Measurements from ENCODE around the gene FAM161B.

Gene FAM161B

DNA sequence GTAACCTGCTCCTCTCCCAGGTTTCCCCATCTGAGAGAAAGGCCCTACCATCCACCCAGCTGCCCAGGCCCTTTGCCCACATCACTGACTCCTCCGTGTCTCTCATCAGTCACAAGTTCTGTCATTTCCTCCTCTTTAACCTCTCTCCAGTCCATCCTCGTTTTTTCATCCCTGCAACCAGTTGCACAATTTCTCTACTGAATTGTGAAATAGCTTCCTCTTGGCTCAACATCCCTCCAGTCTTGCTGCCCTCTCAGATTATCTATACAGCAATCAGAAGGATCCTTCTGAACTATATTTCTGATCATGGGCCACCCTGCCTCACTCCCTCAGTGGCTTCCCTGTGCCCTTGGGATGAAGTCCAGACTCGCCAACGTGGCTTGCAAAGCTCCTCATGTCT, 6.8 kb downstream of the FAM161B start:
- H3K27ac ChIP-seq (ENCODE audit: low read depth, low read length), result no peak overlapping the region
- H3K4me1 ChIP-seq (ENCODE audit: control insufficient read depth, low read length), result no peaks in the 10 kb centered on the region
- H3K4me2 ChIP-seq (ENCODE audit: low read length), result no peak overlapping the region
- no peaks in the 10 kb centered on the region for H3K27me3 ChIP-seq (ENCODE audit: control insufficient read depth, low read length)
- no peaks in the 10 kb centered on the region for H3K9me2 ChIP-seq (replicated peaks; ENCODE audit: control insufficient read depth, low read length)
- TF ChIP-seq, protein P1, sequence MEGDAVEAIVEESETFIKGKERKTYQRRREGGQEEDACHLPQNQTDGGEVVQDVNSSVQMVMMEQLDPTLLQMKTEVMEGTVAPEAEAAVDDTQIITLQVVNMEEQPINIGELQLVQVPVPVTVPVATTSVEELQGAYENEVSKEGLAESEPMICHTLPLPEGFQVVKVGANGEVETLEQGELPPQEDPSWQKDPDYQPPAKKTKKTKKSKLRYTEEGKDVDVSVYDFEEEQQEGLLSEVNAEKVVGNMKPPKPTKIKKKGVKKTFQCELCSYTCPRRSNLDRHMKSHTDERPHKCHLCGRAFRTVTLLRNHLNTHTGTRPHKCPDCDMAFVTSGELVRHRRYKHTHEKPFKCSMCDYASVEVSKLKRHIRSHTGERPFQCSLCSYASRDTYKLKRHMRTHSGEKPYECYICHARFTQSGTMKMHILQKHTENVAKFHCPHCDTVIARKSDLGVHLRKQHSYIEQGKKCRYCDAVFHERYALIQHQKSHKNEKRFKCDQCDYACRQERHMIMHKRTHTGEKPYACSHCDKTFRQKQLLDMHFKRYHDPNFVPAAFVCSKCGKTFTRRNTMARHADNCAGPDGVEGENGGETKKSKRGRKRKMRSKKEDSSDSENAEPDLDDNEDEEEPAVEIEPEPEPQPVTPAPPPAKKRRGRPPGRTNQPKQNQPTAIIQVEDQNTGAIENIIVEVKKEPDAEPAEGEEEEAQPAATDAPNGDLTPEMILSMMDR (IDR thresholded peaks at IDR 0.05; ENCODE audit: low read depth, low read length, poor library complexity, severe bottlenecking), result no peak
- no peak for TF ChIP-seq EZH2phosphoT487 (IDR thresholded peaks at IDR 0.05; ENCODE audit: borderline replicate concordance, low read length)
- no peak overlapping the region for H3K4me3 ChIP-seq (ENCODE audit: low read length)
- no peaks in the 10 kb centered on the region for H3F3A ChIP-seq (ENCODE audit: control insufficient read depth, insufficient read depth)
- H3K36me3 ChIP-seq (ENCODE audit: control insufficient read depth, low read length), result no peaks in the 10 kb centered on the region
- no peaks in the 10 kb centered on the region for H3K9me3 ChIP-seq (ENCODE audit: control insufficient read depth, insufficient read depth, low read length)
- H4K20me1 ChIP-seq (ENCODE audit: control insufficient read depth, insufficient read depth, low read depth, low read length), result no peaks in the 10 kb centered on the region
- H3K79me2 ChIP-seq (ENCODE audit: control insufficient read depth, low read length), result no peaks in the 10 kb centered on the region

- H3K27ac ChIP-seq (ENCODE audit: low read depth, low read length), result no peak overlapping the region
- no peaks in the 10 kb centered on the region for H3K4me1 ChIP-seq (ENCODE audit: control insufficient read depth, low read length)
- no peaks in the 10 kb centered on the region for H3K9me2 ChIP-seq (replicated peaks; ENCODE audit: control insufficient read depth, low read length)
- no peaks in the 10 kb centered on the region for H4K20me1 ChIP-seq (ENCODE audit: control insufficient read depth, insufficient read depth, low read depth, low read length)
- no peak for TF ChIP-seq EZH2phosphoT487 (IDR thresholded peaks at IDR 0.05; ENCODE audit: borderline replicate concordance, low read length)
- TF ChIP-seq, protein P1 (IDR thresholded peaks at IDR 0.05; ENCODE audit: low read depth, low read length, poor library complexity, severe bottlenecking), result no peak
- no peak overlapping the region for H3K4me3 ChIP-seq (ENCODE audit: low read length)
- H3K79me2 ChIP-seq (ENCODE audit: control insufficient read depth, low read length), result no peaks in the 10 kb centered on the region
- peaks cover 5% of the 10 kb centered on the region; the same call in 1 of the 2 replicates for H3F3A ChIP-seq (ENCODE audit: control insufficient read depth, insufficient read depth)
- no peaks in the 10 kb centered on the region for H3K27me3 ChIP-seq (ENCODE audit: control insufficient read depth, low read length)
- no peaks in the 10 kb centered on the region for H3K9me3 ChIP-seq (ENCODE audit: control insufficient read depth, insufficient read depth, low read length)
- no peaks in the 10 kb centered on the region for H3K36me3 ChIP-seq (ENCODE audit: control insufficient read depth, low read length)
- no peak overlapping the region for H3K4me2 ChIP-seq (ENCODE audit: low read length)
Observed at GRCh38 chr14:73942180-73942579, 7.7 kb downstream of the FAM161B start.

DNA sequence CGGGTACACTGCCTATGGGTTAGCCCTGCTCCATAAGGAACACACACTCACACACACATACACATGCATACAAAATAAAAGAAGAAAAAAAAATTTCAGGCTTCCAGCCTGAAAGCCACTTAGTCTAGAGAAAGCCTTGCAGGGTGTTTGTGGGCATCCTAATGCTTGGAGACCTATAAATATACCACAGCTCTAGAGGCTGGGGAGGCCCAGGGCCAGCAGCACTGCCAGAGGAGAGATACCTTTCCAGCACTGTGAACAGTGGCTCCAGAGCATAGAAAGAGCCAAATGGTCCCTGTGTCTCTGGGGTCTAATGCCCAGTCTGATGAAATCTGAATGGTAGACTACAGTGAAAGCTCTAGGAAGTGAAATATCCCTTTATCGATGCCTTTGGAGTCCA, 12.9 kb downstream of the FAM161B start:
- Histone ChIP-seq H3K4me3 (ENCODE audit: low read length) (no peak overlapping the region), H3K27ac (ENCODE audit: low read depth, low read length) (no peak overlapping the region), H3F3A (ENCODE audit: control insufficient read depth, insufficient read depth) (peaks cover 13% of the 10 kb centered on the region; the same call in 1 of the 2 replicates), H3K9me3 (ENCODE audit: control insufficient read depth, insufficient read depth, low read length) (no peaks in the 10 kb centered on the region), H3K36me3 (ENCODE audit: control insufficient read depth, low read length) (peaks cover 14% of the 10 kb centered on the region), H3K9me2 (replicated peaks; ENCODE audit: control insufficient read depth, low read length) (no peaks in the 10 kb centered on the region), H3K79me2 (ENCODE audit: control insufficient read depth, low read length) (no peaks in the 10 kb centered on the region), H3K27me3 (ENCODE audit: control insufficient read depth, low read length) (no peaks in the 10 kb centered on the region), H4K20me1 (ENCODE audit: control insufficient read depth, insufficient read depth, low read depth, low read length) (no peaks in the 10 kb centered on the region), H3K4me1 (ENCODE audit: control insufficient read depth, low read length) (no peaks in the 10 kb centered on the region), H3K4me2 (ENCODE audit: low read length) (no peak overlapping the region)
- TF ChIP-seq, protein P1 (IDR thresholded peaks at IDR 0.05; ENCODE audit: low read depth, low read length, poor library complexity, severe bottlenecking), result no peak
- no peak for TF ChIP-seq EZH2phosphoT487 (IDR thresholded peaks at IDR 0.05; ENCODE audit: borderline replicate concordance, low read length)

All from DOHH2 (cell line).